HEK293T (cell line): ENCODE data around the gene ADH7.

ENCODE experiments used
- ARNT ChIP-seq: fragments of 450-650 bp; IDR thresholded peaks from 2 replicates; pipeline ENCODE4 v1.6.1; 2017; ENCODE audit warnings: mild to moderate bottlenecking
- BHLHE40 ChIP-seq: fragments of 450-650 bp; IDR thresholded peaks from 2 replicates; pipeline ENCODE4 v1.6.1; 2016; ENCODE audit warnings: mild to moderate bottlenecking, moderate library complexity, borderline replicate concordance
- CTBP1 ChIP-seq: fragments of 450-650 bp; IDR thresholded peaks from 2 replicates; pipeline ENCODE4 v1.6.1; 2016; ENCODE audit warnings: borderline replicate concordance
- NFRKB ChIP-seq: fragments of 450-650 bp; IDR thresholded peaks from 2 replicates; pipeline ENCODE4 v1.6.1; 2016; ENCODE audit warnings: mild to moderate bottlenecking, moderate library complexity
- SP1 ChIP-seq: fragments of 450-650 bp; IDR thresholded peaks from 2 replicates; pipeline ENCODE4 v1.6.1; 2017
- ZNF384 ChIP-seq: fragments of 450-650 bp; IDR thresholded peaks from 2 replicates; pipeline ENCODE4 v1.6.1; 2016

GRCh38 chr4:99414401-99414800, 20.7 kb downstream of the ADH7 start:
- TF ChIP-seq BHLHE40: no peak
- TF ChIP-seq ARNT: no peak
- TF ChIP-seq ZNF384: no peak
- TF ChIP-seq NFRKB: no peak
- TF ChIP-seq CTBP1: no peak
- TF ChIP-seq SP1: no peak
